Islet of Langerhans (tissue), 1 donor: ENCODE data around the gene TMEM170B.
A peak's percentile ranks its signal among the peaks of the same experiment; 100 is the strongest.

ENCODE experiments used
- FAIRE-seq: peaks from one replicate; lab custom pipeline; 2011; peaks lifted over from hg19 to GRCh38; lab: Jason Lieb, UNC

Gene TMEM170B

GRCh38 chr6:11616200-11616611 lies 78.7 kb downstream of the TMEM170B start:
- FAIRE-seq, result no peak

- FAIRE-seq, result no peak
These were observed 81.0 kb downstream of the TMEM170B start for GRCh38 chr6:11618533-11618932.

DNA sequence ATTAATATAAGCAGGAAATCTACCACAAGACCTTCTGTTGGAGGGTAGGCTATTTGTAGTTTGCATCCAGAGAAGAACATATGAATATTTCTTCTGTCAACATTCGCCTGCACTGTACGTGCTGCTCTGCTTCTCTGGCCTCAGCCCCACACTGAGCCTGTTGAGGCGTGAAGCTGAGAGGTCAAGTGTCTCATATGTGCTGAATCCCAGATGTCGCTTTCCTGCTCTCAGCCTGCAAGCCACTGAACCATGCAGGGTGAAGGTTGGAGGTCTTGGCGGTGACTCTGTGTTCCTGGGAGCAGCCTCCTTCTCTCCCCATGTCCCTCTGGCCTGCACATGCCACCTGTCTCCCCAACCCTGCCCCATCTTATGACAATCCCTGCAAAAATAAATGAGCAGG lies 83.6 kb downstream of the TMEM170B start:
- peak; percentile 13 for FAIRE-seq

- FAIRE-seq, result no peak
These were observed 84.6 kb downstream of the TMEM170B start for GRCh38 chr6:11622156-11622555.

GRCh38 chr6:11623272-11623671 lies 85.7 kb downstream of the TMEM170B start:
- FAIRE-seq, result no peak

DNA sequence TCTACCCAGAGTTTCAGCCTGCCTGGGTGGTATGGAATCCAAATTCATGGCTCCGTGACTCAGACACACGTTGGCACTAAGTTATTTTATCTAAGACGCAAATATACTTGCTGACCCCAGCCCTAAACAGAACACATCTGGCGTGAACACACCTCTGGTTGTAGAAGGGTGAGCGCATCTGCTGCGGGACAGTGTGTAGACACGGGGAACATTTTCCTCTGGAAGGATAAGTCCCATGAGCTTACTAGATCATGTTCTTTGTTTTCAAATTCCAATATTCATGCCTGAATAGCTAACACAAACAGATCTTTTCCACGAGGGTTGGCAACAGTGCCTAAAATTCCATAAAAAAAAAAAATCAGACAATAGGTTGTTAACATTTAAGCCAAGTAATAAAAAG lies 87.8 kb downstream of the TMEM170B start:
- no peak for FAIRE-seq

DNA sequence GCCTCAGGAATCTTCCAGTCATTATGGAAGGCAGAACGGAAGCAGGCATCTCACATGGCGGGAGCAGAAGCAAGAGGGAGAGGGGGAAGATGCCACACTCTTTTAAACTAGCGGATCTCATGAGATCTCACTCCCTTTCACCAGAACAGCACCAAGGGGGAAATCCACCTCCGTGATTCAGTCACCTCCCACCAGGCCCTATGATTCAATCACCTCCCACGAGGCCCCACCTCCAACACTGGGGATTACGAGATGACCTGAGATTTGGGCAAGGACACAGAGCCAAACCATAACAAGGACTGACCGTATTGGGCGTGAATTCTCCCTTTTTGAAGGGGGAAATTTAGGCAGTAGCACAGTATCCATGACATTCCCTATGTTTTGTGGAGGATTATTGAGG lies 88.8 kb downstream of the TMEM170B start:
- no peak for FAIRE-seq

- no peak for FAIRE-seq
These were observed 91.0 kb downstream of the TMEM170B start for GRCh38 chr6:11628562-11628961.

GRCh38 chr6:11631008-11631407 lies 93.5 kb downstream of the TMEM170B start:
- FAIRE-seq, result no peak

GRCh38 chr6:11631539-11631938 lies 94.0 kb downstream of the TMEM170B start:
- FAIRE-seq, result no peak

GRCh38 chr6:11632231-11632630 lies 94.7 kb downstream of the TMEM170B start:
- FAIRE-seq, result no peak

DNA sequence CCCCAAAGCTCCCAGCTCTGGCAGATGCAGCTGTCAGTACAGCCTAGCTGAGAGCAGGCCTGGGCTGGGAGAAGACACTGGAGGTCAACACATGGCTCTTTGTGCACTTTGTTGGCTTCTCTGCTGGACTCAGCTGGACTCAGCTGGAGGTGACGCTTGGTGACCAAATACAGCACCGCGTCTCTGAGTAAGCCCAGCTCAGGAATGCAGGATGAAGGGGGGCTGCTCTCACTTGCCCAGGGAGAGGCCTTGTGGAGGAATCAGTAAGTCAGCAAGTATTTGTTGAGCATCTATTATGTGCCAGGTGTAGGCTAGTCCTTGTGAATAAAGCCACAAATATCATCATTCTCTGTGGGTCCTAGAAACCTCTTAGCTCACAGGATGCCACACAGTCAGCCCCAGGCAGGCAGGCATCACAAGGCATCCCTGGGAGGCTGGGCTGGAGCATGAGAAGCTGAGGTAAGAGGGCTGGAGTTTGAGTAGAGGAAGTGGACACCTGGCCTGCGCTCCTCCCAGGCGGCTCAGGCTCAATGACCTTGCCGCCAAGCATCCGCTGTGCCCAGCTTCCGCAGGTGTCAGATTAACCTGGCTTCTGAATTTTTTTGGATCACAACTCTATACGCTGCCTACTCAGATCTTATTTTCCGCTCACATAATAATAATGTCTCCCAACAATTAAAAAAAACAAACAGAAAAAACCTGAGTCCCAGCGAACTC lies 95.4 kb downstream of the TMEM170B start:
- FAIRE-seq, result no peak
